ENCODE results near the gene ARRDC2. TPM values are rescaled to one million over a fixed set of nuclear protein-coding genes. Genes with fewer than 3 reads are reported as not detected.

Gene ARRDC2
- total RNA-seq, 4 donors from 2014 or later, result 38.5 to 140 (median 84.0) TPM

DNA sequence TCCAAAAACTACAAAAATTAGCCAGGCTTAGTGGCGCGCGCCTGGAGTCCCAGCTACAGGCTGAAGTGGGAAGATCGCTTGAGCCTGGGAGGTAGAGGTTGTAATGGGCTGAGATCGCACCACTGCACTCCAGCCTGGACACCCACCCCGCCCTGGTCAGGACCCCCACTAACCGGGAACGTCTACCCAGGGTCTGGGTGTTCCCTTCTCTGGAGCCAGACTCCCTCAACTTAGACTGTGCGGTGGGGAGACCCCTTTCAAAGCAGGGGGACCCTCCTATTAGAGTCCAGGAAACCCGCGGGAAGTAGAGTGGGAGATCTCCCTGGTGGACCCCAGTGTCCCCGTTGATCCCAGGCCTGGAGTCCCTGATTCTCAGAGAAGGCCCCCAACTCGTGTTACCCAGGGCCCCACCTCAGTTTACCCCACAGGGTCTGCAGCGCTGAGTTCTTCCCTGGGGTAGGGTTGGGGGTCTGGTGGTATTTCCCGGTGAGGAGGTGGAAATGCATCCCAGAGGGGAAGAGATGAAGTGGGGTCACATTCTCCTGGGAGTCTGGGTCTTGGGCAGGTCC lies 6.1 kb upstream of the ARRDC2 start:
- TF ChIP-seq, protein P1, sequence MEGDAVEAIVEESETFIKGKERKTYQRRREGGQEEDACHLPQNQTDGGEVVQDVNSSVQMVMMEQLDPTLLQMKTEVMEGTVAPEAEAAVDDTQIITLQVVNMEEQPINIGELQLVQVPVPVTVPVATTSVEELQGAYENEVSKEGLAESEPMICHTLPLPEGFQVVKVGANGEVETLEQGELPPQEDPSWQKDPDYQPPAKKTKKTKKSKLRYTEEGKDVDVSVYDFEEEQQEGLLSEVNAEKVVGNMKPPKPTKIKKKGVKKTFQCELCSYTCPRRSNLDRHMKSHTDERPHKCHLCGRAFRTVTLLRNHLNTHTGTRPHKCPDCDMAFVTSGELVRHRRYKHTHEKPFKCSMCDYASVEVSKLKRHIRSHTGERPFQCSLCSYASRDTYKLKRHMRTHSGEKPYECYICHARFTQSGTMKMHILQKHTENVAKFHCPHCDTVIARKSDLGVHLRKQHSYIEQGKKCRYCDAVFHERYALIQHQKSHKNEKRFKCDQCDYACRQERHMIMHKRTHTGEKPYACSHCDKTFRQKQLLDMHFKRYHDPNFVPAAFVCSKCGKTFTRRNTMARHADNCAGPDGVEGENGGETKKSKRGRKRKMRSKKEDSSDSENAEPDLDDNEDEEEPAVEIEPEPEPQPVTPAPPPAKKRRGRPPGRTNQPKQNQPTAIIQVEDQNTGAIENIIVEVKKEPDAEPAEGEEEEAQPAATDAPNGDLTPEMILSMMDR (IDR thresholded peaks at IDR 0.05; ENCODE audit: low read depth), result no peak

DNA sequence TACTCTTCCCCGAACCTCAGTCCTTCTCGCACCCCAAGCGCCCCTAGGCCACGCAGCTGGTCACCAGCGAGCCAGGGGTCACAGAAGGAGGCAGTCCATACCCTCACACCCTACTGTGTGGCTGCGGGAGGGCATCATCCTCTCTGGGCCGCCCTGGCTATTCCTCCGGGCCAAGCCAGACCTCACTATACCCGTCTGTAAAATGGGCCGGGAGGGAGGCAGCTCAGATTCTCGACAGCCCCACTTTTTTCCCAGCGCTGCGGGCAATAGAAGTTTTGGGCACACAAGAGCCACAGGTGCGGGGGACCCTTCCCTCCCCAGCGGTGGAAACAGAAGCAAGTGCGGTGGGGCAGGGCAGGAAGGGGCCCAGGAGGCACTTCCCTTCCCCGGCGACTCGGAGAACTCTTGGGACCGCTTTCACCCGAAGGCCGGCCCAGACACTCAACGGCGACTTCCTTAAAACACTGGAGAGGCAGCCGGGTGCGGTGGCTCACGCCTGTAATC lies 5.6 kb upstream of the ARRDC2 start:
- TF ChIP-seq, protein P1 (IDR thresholded peaks at IDR 0.05; ENCODE audit: low read depth), result no peak

DNA sequence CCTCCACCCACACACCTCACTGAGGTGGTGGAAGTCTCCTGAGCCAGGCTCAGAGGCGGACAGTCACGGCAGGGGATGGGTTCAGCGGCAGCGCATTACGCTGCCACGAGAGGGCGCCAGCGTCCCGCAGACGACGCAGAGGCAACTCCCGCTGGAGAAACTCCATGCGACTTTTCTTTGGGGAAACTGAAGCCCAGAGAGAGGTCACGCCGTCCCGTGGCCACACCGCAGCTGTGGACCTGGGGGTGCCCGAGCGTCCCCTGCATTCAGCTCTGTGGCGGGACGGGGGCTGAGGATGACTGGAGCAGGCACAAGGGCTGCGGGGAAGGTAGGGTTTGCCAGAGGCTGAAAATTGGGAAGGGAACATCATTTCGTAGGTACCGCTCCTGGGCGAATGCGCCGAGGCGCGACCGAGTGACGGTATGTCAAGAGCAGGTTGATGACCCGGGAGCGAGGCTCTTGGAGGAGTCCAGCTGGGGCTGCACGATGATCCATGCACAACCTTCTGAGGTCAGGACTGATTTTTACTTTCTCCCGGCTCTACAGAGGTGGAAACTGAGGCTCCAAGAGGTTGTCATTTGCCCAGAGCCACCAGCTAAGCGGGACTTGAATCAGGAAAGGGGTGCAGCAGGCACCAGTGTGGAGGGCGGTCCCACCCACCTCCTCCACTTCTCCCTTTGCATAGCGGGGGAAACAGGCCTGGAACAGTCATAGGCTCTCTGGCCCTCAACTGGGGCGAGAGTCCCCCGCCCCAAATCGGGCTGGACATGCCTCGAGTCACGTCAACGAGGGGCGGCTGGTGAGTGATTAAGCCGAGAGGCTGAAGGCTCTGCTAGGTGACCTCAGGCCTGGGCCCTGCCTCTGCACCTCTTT lies 690 bp upstream of the ARRDC2 start:
- TF ChIP-seq, protein P1 (IDR thresholded peaks at IDR 0.05; ENCODE audit: low read depth), result no peak

DNA sequence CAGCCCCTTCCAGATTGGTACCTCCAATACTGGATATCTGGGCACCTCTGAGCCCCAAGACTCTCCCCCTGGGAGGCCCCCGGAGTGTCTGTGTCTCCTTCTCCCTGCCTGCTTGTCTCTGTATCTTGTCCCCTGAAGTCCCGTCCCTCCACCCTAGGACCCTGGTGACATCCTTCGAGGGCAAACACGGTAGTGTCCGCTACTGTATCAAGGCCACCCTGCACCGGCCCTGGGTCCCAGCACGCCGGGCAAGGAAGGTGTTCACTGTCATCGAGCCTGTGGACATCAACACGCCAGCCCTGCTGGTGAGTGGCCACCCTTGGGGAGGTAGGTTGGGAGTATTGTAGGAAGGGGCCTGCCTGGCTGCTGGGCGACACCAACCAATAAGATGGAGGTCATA lies 844 bp downstream of the ARRDC2 start:
- TF ChIP-seq, protein P1 (IDR thresholded peaks at IDR 0.05; ENCODE audit: low read depth), result no peak

DNA sequence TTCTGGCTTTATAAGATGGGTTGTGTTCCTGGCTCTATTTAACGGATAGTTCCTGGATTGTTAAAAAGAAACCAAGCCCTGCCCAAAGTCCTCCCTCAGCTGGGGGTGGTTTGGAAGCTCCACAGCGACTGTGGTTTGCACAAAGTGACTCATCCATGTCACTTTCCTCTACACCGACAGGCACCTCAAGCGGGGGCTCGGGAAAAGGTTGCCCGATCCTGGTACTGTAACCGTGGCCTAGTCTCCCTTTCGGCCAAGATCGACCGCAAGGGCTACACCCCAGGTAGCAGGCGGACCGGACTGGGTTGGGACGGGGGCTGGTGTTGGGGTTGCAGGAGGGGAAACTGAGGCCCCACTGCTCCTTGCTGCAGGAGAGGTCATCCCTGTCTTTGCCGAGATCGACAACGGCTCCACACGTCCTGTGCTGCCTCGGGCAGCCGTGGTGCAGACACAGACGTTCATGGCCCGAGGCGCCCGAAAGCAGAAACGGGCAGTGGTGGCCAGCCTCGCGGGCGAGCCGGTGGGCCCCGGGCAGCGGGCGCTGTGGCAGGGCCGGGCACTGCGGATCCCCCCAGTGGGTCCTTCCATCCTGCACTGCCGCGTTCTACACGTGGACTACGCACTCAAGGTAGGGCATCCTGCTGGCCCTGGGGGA lies 1.6 kb downstream of the ARRDC2 start:
- TF ChIP-seq, protein P1 (IDR thresholded peaks at IDR 0.05; ENCODE audit: low read depth), result no peak

DNA sequence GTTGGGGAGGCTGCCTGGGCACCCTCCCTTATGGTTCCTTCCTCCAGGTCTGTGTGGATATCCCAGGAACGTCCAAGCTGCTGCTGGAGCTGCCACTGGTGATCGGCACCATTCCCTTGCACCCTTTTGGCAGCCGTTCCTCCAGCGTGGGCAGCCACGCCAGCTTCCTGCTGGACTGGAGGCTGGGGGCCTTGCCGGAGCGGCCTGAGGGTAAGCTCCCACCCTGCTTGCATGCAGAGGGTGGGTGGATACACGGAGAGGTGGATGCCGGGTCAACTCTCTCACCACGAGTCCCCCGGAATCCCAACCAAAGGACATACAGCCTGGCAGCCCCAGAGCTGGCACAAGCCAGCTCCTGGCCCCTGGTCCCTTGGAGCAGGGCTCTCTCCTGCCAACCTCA lies 2.2 kb downstream of the ARRDC2 start:
- TF ChIP-seq, protein P1 (IDR thresholded peaks at IDR 0.05; ENCODE audit: low read depth), result no peak

All from subcutaneous adipose tissue (tissue), 4 donors.